Liver (tissue), 3 donors: ENCODE results near the gene PLCE1.

Experiments
- CTCF ChIP-seq: fragments of 150-350 bp; IDR thresholded peaks from 2 replicates; pipeline ENCODE4 v1.5.1; 2017; ENCODE audit warnings: improper control_type of control experiment, low read depth, low read length; ENCODE audit not compliant: missing input control
- EGR1 ChIP-seq, 2 donors: IDR thresholded peaks; 2 replicates each; pipeline ENCODE4 v1.6.1; 2016 to 2018; ENCODE audit warnings: antibody characterized with exemption in 2 of 2, low read depth in 2 of 2
- donor health status: healthy.
- donor health status: healthy.

GRCh38 chr10:94002156-94002555, 8.4 kb downstream of the PLCE1 start:
- TF ChIP-seq CTCF (no peak), EGR1 (IDR thresholded peaks at IDR 0.05; ENCODE audit: low read depth in 2 of 2) (no peak)
